Sigmoid colon (tissue), 7 donors: Measurements from ENCODE around the gene JMJD4. TPM values are rescaled to one million over a fixed set of nuclear protein-coding genes. Genes with fewer than 3 reads are reported as not detected.
A peak's percentile ranks its signal among the peaks of the same experiment; 100 is the strongest.

Source experiments
- DNase-seq: peaks from one replicate; pipeline ENCODE4 v3.0.0-alpha.2; 2019
- H3K27ac ChIP-seq, 4 donors: fragments of 200-600 bp; sonication (generic); one replicate each; pipeline ENCODE4 v1.5.1; 2016 to 2019; ENCODE audit warnings: mild to moderate bottlenecking in 1 of 4
- H3K27me3 ChIP-seq, 3 donors: fragments of 200-600 bp; sonication (generic); one replicate each; pipeline ENCODE4 v1.5.1; 2019; ENCODE audit warnings: mild to moderate bottlenecking in 1 of 3
- H3K36me3 ChIP-seq, 4 donors: fragments of 200-600 bp; sonication (generic); one replicate each; pipeline ENCODE4 v1.5.1; 2016 to 2019
- H3K4me1 ChIP-seq, 4 donors: fragments of 200-600 bp; sonication (generic); one replicate each; pipeline ENCODE4 v1.5.1; 2017 to 2019
- H3K4me3 ChIP-seq, 4 donors: fragments of 200-600 bp; sonication (generic); one replicate each; pipeline ENCODE4 v1.5.1; 2017 to 2019; ENCODE audit warnings: mild to moderate bottlenecking in 2 of 4, moderate library complexity in 1 of 4
- H3K9me3 ChIP-seq, 4 donors: fragments of 200-600 bp in 3 of 4; sonication (generic) in 3 of 4; one replicate each; pipeline versions ENCODE4 v1.5.1 to v1.6.1; 2013 to 2019
- EP300 ChIP-seq, 4 donors: sonication (generic); formaldehyde crosslinking; IDR thresholded peaks; one replicate each; pipeline ENCODE4 v1.6.1; 2017; ENCODE audit warnings: antibody characterized with exemption in 4 of 4
- POLR2A ChIP-seq, 2 donors: fragments of 450-650 bp; IDR thresholded peaks; one replicate each; pipeline ENCODE4 v1.6.1; 2016; ENCODE audit warnings: antibody characterized with exemption in 2 of 2, mild to moderate bottlenecking in 2 of 2, moderate library complexity in 2 of 2
- POLR2AphosphoS5 ChIP-seq, 4 donors: sonication (generic); formaldehyde crosslinking; IDR thresholded peaks; one replicate each; pipeline ENCODE4 v1.6.1; 2017; ENCODE audit warnings: antibody characterized with exemption in 4 of 4
- WGBS, 2 donors: extraction: QIAGEN DNeasy Blood & Tissue Kit; methylation state at CpG; one replicate each; pipeline ENCODE4 v1.1.7; 2013; 5-methylcytosine and 5-hydroxymethylcytosine counted together
- intact Hi-C: fragments of 100-400 bp; cut with DNase I; formaldehyde crosslinking; loops from one replicate; pipeline ENCODE4 v1.15.1; 2023
- polyA plus RNA-seq, 3 donors: library from polyadenylated mRNA; stranded (reverse); fragments of 200-250 nt; gene quantifications; one replicate each; pipeline ENCODE4 v1.2.3, GENCODE V29; 2013
- total RNA-seq, 4 donors: library from RNA; depleted of rRNA; stranded (reverse); fragments of >200 nt; gene quantifications; one replicate each; pipeline ENCODE4 v1.1.0, GENCODE V29; 2016
- TF ChIP-seq, protein P1 (sequence below), 4 experiments: fragments of 450-650 bp in 3 of 4; fragments of 200-600 bp in 1 of 4; IDR thresholded peaks; one replicate each; pipeline ENCODE4 v1.5.1; 2016 to 2019; ENCODE audit warnings: antibody characterized with exemption in 4 of 4, mild to moderate bottlenecking in 3 of 4, moderate library complexity in 2 of 4
- donor health status: healthy with polysubstance abuse.
- donor health status: Bipolar disorder and iron deficiency.
- donor health status: healthy.

The JMJD4 gene
- total and polyA plus RNA-seq, 7 donors: 7.8 to 20.5 (median 13.8) TPM

DNA sequence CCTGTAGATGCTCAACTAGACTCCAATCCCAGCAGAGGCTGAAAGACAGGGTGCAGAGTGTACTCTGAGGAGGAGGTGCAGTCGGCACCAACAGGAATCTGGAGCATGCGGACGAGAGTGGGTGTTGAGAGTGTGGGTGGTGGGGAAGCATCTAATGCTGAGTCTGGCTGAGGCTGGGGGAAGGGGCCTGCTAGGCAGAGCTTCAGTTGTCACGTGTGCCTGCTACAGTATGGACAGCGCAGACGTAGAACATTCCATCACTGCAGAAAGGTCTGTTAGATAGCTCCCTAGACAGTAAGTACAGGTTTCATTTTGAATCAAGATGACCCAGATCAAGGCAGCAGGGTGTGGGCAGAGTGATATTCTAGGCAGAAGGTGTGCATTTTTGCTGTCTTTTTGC lies 23.3 kb upstream of the JMJD4 start:
- DNase-seq: no peak
- H3K27me3 ChIP-seq: no peaks in the 10 kb centered on the region
- peak in 1 of 4 donors; percentile 25 for TF ChIP-seq POLR2AphosphoS5 (IDR thresholded peaks at IDR 0.05)
- no peak for TF ChIP-seq POLR2A (IDR thresholded peaks at IDR 0.05)
- no peaks in the 10 kb centered on the region for H3K9me3 ChIP-seq
- WGBS, 2 donors: 80 to 90% methylated on average over 6 of the region's 6 CpGs
- intact Hi-C loops: no loop called here
- H3K27ac ChIP-seq: peak overlapping the region; percentile 60 to 89 (median 82)
- H3K4me3 ChIP-seq: no peak overlapping the region
- H3K36me3 ChIP-seq: peaks cover 0 to 14% (median 0%) of the 10 kb centered on the region in 4 donors
- peaks cover 0 to 77% (median 68%) of the 10 kb centered on the region in 4 donors for H3K4me1 ChIP-seq

DNA sequence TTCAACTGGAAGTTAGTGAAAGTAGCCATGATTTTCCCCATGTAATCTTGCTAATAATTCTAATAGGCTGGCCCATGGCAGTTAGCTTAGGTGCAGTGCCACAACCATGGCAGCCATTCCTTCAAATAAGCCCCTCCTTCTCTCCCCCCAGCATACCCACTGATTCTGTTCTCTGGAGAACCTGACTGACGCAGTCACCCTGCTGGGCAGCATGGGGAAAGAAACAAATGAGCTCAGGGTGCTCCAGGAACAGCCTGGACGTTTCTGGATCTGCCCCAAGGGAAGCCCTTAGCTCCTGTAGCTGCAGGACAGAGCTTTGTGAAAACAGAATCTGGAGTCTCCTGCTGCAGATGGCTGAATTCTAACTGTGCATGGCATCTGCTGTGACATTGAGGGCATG lies 22.7 kb upstream of the JMJD4 start:
- no peak for TF ChIP-seq POLR2A (IDR thresholded peaks at IDR 0.05)
- peak in 1 of 4 donors; percentile 28 for TF ChIP-seq POLR2AphosphoS5 (IDR thresholded peaks at IDR 0.05)
- TF ChIP-seq, protein P1, sequence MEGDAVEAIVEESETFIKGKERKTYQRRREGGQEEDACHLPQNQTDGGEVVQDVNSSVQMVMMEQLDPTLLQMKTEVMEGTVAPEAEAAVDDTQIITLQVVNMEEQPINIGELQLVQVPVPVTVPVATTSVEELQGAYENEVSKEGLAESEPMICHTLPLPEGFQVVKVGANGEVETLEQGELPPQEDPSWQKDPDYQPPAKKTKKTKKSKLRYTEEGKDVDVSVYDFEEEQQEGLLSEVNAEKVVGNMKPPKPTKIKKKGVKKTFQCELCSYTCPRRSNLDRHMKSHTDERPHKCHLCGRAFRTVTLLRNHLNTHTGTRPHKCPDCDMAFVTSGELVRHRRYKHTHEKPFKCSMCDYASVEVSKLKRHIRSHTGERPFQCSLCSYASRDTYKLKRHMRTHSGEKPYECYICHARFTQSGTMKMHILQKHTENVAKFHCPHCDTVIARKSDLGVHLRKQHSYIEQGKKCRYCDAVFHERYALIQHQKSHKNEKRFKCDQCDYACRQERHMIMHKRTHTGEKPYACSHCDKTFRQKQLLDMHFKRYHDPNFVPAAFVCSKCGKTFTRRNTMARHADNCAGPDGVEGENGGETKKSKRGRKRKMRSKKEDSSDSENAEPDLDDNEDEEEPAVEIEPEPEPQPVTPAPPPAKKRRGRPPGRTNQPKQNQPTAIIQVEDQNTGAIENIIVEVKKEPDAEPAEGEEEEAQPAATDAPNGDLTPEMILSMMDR (IDR thresholded peaks at IDR 0.05): no peak
- TF ChIP-seq EP300 (IDR thresholded peaks at IDR 0.05): peak in 1 of 4 donors; percentile 56
- intact Hi-C loops: no loop called here
- Histone ChIP-seq H3K4me3 (no peak overlapping the region), H3K27me3 (no peaks in the 10 kb centered on the region), H3K4me1 (peaks cover 0 to 77% (median 67%) of the 10 kb centered on the region in 4 donors), H3K9me3 (no peaks in the 10 kb centered on the region), H3K36me3 (peaks cover 0 to 14% (median 0%) of the 10 kb centered on the region in 4 donors), H3K27ac (peak overlapping the region in 3 of 4 donors; percentile 18 to 89 (median 83))
- no peak for DNase-seq
- WGBS, 2 donors: 86 to 90% methylated on average over 2 of the region's 2 CpGs

DNA sequence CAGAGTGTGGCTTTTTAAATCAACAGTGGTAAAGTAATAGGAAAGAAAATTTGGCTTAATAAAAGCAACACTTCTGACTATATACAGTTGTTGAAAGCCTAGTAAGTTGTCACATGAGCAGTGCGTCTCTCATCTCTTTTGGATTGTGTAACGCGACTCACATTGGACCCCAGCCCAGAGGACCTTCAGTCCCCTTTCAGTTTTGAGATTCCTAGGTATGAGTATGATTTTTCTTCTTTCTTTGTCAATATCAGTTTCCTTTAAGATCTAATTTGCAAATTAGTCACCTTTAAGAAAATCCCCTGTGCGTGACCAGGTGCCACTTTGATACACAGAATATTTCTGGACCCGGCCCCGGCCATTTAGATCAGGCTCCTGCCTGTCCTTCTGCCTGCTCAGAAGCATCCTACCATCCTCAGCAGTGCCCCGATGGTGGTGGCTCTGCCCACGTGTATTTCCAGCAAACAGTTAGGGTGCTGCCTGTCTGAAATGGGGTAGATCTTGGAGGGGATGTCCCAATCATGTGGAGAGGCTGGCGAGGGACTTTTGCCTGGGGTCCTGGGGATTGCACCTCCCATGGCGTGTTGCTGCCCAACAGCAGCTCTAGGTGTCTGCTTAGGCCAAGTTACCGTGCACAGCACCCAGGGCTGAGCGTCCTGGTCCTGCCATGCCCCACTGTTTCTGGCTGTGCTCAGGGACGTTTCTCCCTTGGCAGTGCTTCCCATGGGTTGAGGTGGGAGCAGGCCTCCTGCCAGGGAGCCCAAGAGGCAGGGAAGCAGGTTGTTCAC lies 21.3 kb upstream of the JMJD4 start:
- TF ChIP-seq EP300 (IDR thresholded peaks at IDR 0.05) (peak in 1 of 4 donors; percentile 63), POLR2A (IDR thresholded peaks at IDR 0.05) (no peak), POLR2AphosphoS5 (IDR thresholded peaks at IDR 0.05) (peak in 1 of 4 donors; percentile 57)
- TF ChIP-seq, protein P1 (IDR thresholded peaks at IDR 0.05): no peak
- Histone ChIP-seq H3K27me3 (no peaks in the 10 kb centered on the region), H3K4me3 (no peak overlapping the region), H3K27ac (peak overlapping the region; percentile 35 to 89 (median 37)), H3K4me1 (peaks cover 0 to 75% (median 60%) of the 10 kb centered on the region in 4 donors), H3K9me3 (no peaks in the 10 kb centered on the region), H3K36me3 (peaks cover 0 to 8% (median 0%) of the 10 kb centered on the region in 4 donors)
- peak; percentile 89 for DNase-seq
- 87 to 90% methylated on average over 13 of the region's 13 CpGs for WGBS, 2 donors
- intact Hi-C loops: no loop called here

DNA sequence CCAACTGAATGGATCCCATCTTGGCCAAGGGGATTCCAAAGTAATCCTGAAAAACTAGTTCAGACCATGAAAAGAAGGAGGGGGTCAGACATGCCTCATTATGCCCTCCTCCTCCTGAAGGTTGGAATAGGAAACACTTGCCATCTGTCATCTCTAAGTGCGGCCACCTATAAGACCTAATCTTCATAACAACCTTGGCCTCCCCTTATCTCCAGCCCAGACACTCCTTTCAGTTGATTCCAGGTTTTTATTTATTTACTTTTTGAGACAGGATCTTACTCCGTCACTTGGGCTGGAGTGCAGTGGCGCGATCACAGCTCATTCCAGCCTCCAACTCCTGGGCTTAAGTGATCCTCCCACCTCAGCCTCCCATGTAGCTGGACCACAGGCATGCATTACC lies 19.9 kb upstream of the JMJD4 start:
- Histone ChIP-seq H3K9me3 (no peaks in the 10 kb centered on the region), H3K27me3 (no peaks in the 10 kb centered on the region), H3K4me3 (no peak overlapping the region), H3K36me3 (peaks cover 0 to 9% (median 0%) of the 10 kb centered on the region in 4 donors), H3K4me1 (peaks cover 0 to 79% (median 65%) of the 10 kb centered on the region in 4 donors), H3K27ac (peak overlapping the region in 2 of 4 donors; percentile 72 to 89)
- no peak for TF ChIP-seq EP300 (IDR thresholded peaks at IDR 0.05)
- no peak for TF ChIP-seq POLR2A (IDR thresholded peaks at IDR 0.05)
- TF ChIP-seq, protein P1 (IDR thresholded peaks at IDR 0.05): no peak
- no peak for TF ChIP-seq POLR2AphosphoS5 (IDR thresholded peaks at IDR 0.05)
- intact Hi-C loops: no loop called here
- WGBS, 2 donors: 75 to 86% methylated on average over 4 of the region's 4 CpGs
- no peak for DNase-seq

DNA sequence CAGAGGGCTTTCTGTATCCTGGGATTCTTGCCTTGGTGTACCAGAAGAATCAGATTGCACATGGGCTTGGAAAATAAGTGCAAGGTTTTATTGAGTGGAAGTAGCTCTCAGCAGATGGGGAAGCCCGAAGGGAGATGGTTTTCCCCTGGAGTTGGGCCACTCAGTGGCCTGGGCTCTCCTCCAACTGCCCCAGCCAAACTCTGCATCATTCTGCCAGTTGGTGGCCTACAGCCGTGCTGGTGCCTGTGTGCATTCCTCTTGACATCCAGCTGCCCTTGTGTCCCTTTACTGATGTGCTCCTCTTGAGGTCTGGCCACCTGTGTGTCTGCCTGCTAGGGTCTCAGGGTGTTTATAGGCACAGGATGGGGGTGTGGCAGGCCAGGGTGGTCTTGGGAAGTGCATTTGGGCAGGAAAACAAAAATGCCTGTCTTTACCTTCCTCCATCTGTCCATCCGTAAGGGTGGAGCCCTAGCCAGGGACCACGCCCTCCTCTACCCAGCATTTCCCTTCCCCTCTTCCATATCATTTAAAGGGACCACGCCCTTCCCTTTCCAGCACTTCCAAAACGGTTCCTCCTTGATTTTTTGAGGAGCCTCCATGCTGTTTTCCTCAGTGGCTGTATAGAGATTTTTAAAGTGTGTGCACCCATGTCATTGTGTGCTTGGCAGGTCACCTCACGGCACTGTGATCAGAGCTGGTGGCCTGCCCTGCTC lies 19.1 kb upstream of the JMJD4 start:
- no peaks in the 10 kb centered on the region for H3K9me3 ChIP-seq
- DNase-seq: no peak
- no peaks in the 10 kb centered on the region for H3K27me3 ChIP-seq
- TF ChIP-seq POLR2A (IDR thresholded peaks at IDR 0.05) (no peak), POLR2AphosphoS5 (IDR thresholded peaks at IDR 0.05) (peak in 3 of 4 donors; percentile 50 to 57 (median 53)), EP300 (IDR thresholded peaks at IDR 0.05) (peak in 1 of 4 donors; percentile 10)
- TF ChIP-seq, protein P1 (IDR thresholded peaks at IDR 0.05): no peak
- H3K4me3 ChIP-seq: no peak overlapping the region
- 47 to 71% methylated on average over 7 of the region's 7 CpGs for WGBS, 2 donors
- peak overlapping the region in 3 of 4 donors; percentile 55 to 89 (median 72) for H3K27ac ChIP-seq
- peaks cover 0 to 79% (median 65%) of the 10 kb centered on the region in 4 donors for H3K4me1 ChIP-seq
- intact Hi-C loops: no loop called here
- H3K36me3 ChIP-seq: peaks cover 0 to 7% (median 0%) of the 10 kb centered on the region in 4 donors
